GM18520 (cell line): ENCODE data around the gene BRD8.
"Not testable (repeated sequence)": the region's sequence is repeated elsewhere in the genome, so short reads cannot be mapped to it uniquely, and the experiment has no call there.

ENCODE experiments used
- ATAC-seq: cut with Tn5 transposase; IDR thresholded peaks from one replicate; pipeline ENCODE4 v1.9.1; 2021; ENCODE audit not compliant: unreplicated experiment

The BRD8 gene

DNA sequence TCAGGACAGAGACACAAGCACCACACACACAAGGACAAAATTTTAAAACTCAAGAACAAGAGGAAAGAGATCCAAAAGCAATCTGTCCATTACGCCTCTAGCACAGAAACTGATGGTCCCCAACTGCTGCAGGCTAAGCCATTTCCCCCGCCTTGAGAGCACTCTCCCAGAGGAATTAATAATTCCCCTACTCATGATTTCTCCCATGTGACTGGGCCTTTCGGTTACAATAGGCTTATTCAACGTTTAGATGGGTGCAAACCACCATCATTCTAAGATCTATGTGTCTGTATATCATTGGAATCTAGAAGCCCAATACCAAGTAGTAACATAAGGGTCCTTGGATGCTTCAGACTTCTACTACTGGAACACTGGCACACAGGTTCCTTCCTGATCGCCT, 18.8 kb downstream of the BRD8 start:
- ATAC-seq = no peak

DNA sequence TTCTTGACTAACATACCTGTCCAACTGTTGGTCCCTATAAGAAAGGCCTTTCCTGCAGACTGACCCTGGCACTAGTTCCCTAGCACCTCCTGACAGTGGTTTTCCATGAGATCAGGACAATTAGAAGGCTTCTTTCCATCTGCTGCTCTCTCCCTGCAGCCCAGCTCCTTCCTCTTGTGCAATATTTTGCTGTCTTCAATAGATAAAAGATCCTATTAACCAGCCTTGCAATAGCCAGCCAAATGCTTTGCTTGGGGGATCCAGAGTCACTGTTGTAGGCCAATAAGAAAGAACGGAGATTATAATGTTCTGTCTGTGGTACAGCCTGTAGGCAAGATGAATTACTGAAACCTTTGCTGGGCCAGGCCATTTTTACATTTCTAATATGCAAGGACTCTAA, 20.8 kb downstream of the BRD8 start:
- ATAC-seq = no peak

DNA sequence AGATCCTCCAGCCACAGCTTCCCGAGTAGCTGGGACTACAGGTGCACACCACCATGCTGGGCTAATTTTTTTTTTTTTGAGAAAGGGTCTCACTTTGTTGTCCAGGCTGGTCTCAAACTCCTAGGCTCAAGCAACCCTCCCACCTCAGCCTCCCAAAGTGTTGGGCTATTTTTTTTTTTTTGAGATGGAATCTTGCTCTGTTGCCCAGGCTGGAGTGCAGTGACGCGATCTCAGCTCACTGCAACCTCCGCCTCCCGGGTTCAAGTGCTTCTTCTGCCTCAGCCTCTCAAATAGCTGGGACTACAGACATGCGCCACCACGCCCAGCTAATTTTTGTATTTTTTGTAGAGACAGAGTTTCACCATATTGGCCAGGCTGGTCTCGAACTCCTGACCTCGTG, 22.5 kb downstream of the BRD8 start:
- not testable (repeated sequence) for ATAC-seq

DNA sequence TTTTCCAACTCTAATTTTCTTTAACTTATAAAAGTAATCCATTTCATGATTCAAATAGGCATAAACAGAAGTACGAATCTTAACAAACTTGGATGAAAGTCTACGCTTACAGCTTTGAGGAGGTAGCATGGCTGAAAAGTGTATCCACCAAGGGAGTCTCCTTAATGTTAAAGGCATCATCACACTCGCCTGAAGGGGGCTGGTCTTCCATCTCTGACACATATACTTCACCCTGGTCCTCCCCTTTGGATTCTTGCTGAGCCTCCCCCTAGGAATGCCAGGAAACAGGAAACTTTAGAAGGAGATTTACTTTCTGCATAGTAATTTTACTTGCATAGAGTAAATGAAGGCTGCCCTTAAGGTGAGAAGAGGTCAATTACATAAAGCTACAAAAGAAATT, 28.9 kb downstream of the BRD8 start:
- no peak for ATAC-seq

DNA sequence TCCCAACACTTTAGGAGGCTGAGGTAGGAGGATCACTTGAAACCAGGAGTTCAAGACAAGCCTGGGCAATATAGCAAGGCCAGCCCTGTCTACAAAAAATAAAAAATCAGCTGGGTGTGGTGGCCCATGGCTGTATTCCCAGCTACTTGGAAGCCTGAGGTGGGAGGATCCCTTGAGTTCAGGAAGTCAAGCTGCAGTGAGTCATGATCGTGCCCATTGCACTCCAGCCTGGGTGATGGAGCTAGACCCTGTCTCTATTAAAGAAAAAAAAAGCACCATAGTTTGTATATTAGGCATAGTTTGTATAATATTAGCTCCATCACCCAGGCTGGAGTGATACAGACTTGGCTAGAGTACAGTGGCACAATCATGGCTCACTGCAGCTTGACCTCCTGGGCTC, 29.6 kb downstream of the BRD8 start:
- no peak for ATAC-seq

DNA sequence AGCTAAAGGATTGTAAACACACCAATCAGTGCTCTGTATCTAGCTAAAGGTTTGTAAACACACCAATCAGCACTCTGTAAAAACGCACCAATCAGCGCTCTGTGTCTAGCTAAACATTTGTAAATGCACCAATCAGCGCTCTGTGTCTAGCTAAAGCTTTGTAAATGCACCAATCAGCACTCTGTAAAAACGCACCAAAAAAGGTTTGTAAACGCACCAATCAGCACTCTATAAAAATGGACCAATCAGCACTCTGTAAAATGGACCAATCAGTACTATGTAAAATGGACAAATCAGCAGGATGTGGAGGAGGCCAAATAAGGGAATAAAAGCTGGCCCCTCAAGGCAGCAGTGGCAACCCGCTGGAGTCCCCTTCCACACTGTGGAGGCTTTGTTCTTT, 34.9 kb downstream of the BRD8 start:
- ATAC-seq = not testable (repeated sequence)

DNA sequence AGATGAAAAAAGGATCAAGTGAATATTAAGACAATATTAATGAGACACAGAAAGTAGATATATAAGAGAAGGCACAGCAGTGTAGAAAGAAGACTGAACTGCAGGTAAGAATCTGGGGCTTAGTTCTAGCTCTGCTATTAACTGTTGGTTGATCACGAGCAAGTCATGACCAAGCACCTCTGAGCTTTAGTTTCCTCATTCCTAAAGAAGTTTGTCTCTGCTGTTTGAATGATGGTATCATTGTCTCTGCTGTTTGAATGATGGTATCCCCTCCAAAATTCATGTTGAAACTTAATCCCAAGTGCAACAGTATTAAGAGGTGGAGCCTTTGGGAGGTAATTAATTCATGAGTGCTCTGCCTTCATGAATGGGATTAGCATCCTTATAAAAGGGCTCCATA, 36.7 kb downstream of the BRD8 start:
- ATAC-seq = no peak

DNA sequence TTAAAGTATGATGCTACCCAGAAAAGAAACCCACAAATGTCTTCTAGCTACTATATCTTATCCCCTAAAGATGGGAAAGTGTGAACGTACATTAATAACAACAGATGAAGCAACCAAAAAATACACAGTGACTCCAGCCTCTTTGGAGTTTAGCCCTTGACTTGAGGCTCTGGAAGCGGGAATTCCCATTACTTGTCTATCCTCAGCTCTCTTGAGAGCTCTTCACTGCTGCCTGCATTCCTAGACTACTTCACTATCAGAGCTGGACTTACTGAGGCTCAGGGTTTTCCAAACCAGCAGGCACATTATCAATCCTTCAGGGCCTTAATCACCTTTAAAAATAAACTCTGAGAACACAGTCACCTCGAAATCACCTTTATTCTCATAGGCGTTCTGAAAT, 38.2 kb downstream of the BRD8 start:
- ATAC-seq = no peak

DNA sequence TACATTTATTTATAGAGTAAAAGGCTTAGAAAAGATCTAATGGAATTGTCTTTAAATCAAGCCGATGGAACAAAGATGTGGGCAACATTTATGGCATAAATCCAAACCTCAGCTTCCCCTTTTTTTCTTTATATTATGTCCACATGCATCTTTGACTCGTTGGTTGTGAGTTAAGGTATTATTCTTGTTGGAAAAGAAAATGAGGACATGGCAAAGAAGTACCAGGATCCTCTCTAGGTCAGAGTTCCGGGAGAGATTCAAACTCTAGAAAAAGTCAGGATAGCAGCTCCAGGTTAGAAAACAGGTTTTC, 38.7 kb downstream of the BRD8 start:
- ATAC-seq = no peak

DNA sequence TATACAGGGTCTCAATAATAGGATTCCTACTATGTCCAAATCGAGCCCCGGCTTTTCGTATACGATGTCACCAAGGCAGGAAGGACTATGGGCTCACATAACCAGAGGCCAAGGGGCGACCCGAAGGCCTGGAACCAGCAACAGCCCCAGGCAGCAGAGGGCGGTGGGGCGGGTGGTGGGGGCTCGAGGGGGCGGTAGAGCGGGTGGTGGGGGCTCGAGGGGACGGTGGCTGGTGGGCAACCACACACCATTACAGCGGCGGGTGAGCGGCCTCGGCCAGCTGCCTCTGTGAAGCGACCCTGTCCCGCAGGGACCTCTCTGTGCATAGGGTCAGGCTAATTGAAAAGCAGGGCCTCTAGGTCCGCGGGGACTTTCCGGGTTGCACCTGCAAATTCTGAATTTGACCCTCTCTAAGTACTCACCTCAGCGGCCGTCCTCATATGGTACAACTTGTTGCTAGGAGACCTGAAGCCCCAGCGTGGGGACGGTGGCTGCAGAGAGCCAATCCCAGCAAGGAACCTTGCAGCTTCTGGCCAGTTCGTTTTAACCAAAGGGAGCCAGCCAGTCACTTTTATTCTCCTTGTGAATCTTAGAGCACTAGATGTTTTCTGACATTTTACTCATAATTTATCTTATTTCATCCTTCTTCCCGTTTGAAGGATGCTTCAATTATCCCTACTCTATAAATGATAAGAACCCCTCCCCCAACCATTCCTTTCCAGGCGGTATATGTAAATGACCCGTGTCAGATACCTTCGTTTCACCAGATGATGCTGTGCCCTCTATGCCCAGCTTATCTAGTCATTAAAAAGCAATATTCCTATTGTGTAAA, 39.3 kb downstream of the BRD8 start, which contains the start of gene NME5:
NME5 (minus strand) TSS at position 480 of the 832 bp plus-strand sequence. CDS start 648 bp downstream, outside the sequence.
- ATAC-seq = no peak

DNA sequence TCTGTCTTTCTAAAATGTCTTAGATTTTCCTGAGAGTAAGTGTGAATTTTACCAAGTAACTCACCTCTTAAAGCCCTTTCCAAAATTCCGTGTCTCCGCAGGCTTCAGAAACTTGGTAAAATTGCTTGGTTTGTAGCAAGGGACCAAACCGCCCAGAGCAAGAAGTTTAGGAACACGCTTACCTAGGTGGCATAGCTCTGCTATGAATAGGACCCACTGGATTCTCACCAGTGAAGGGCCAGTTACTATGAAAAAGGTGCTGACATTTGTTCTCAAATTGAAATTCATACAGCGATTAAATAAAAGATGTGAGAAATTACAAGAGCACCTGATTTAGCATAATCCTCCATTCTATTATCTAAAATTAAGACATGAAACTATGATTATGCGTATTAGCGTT, 45.9 kb downstream of the BRD8 start:
- no peak for ATAC-seq

DNA sequence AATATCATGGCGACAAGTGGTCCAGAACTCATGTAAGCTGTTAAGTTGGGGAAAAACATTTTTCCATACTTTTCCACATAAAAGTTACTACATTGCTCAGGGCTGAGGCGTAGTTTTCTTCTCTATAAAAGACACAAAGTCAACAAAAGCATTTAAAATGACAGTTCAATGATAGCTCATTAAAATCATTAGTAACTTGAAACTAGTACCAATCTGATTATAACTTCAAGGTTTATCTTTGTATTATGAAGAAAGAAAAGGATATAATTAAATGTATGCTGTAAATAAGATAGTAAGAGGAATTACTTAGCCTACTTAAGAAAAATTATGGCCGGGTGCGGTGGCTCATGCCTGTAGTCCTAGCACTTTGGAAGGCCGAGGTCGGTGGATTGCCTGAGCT, 49.1 kb downstream of the BRD8 start:
- no peak for ATAC-seq

DNA sequence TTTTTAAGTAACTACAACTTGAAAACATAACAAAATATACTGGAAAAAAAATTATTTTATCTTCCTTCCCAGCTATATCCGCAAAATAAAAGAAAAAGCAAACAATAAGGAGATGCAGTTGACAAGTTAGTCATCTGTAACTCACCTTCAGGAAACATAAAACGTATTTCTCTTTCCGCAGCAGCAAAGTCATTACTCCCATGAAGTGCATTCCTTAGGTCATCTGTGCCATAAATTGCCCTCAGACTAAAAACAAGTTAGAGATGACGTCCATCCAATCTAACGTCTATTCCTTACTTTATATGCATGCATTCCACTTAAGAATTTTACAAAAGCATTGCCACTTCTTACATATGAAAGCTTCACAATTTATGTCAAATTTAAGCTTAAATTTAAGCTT, 50.1 kb downstream of the BRD8 start:
- no peak for ATAC-seq

DNA sequence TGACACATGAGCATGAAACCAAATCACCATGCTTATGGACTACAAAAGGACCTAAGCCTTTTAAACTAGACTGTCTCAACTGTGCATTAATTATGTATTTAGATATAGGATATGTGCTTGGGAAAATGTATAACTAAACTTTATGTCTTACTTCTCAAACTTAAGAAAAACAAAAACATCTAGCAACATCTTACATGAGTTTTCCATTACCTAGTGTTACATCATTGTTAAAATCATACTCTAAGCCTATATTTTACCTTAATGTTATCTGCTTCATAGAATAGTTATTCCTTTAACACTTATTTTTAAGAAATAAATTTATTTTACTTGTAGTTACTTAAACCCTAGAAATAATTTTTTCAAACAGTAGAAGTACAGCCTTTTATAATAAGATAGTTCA, 63.2 kb downstream of the BRD8 start:
- ATAC-seq = no peak

DNA sequence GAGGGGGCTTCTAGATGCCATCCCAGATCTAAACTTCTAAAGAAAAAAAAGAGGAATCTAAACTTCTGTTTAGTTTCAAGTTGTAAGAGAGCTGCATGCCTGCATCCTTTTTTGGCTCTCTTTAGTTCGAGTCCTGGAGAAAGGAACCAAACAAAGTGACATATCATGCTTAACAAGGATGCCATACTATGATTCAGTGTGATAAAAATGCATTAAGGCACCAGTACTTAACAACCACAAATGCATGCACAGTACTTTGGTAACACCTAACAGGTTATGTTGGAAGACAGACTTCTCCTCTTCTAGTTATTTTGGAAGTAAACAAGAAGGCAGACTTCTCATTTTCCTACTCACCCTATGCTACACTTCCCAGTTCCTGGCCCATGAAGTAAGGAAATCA, 66.5 kb downstream of the BRD8 start:
- ATAC-seq = no peak

DNA sequence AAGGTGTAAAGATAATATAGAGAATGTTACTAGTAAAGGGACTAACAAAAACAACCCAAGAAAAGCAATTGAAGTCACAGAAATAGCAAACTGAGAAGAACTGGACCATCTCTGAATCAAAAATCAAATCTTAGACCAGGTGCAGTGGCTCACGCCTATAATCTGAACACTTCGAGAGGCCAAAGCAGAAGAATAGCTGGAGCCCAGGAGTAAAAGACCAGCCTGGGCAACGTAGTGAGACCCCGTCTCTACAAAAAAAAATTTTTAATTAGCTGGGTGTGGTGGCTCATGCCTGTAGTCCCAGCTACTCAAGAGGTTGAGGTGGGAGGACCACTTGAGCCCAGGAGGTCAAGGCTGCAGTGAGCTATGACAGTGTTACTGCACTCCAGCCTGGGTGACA, 67.2 kb downstream of the BRD8 start:
- no peak for ATAC-seq

DNA sequence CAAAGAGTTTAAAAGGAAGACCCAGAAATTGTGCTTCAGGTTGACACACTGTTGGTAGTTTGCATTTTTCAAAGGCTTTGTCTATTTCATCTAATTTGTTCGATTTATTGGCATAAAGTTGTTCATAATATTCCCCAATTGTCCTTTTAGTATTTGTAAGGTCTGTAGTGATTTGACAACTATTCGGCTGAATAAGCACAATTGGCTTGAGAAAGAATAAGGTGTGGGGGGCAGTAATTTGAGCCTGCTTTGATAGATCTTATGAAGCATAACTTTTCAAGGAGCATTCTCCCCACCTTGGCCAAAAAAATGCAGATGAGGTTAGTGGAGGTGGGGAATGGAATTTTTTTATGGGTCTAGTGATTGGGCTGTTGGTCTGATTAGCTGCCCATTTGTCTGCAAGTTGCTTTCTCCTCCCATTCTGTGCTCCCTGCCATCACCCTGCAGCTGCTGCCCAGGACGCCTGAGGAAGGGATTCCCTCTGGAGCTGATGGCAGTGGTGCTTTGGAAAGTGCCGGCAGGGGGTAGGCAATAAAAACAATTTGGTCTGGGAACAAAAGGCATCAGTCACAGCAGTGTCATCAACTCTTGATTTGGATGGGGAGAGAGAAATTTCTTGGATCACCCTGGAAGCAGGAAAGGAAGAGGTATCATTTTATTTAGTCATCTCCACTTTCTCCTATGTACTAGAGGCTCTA, 68.0 kb downstream of the BRD8 start:
- no peak for ATAC-seq

DNA sequence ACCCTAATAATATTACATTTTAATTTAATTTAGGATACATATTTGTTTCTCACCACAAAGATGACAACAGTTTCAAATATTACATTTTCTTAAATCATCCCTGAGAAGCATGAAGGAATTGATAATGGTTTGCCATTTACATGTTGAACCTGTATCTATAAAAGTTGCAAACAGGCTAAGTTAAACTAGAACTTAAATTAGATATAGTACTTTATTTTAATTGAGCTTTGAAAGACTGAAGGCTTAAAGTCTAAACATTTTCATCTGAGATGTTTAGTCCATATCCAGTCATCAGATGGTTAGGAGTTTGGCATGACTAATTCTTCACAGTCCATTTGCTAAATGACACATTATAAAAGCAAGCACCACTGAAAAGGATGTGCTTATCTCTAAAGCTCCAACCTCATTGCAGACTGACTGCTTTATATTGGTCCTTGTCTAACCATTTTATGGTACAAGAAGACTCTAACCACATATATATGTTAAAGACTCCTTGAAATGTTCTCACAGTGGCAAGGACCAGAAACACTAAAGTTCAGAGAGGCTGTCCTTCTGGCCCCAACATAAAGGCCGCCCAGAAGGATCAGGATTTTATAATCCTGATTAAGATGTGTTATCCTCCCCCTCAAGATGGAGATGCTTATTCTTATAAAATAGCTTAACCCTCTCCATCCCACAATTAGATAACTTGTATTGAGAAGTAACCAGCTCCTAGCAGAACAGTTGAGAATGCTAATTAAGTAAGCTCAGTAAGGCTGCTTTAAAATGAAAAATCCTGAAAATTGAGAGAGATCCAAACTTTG, 68.8 kb downstream of the BRD8 start:
- no peak for ATAC-seq

DNA sequence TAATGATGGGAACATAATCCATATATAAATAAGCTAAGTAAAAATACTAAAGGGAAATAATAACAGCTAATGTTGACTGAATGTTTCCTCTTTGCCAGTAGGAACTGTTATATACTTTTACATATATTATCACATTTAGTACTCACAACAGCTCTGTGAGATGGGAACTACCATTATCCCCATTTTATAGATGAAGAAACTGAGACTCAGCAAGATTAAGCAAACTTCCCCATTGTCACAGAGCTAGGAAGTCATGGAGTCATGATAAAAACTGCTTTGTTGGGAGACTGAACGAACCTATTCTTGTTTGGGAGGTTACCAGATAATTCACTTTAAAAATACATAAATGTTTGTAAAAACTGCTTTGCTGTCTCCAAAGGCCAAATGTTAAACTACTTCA, 71.2 kb downstream of the BRD8 start:
- ATAC-seq = no peak

DNA sequence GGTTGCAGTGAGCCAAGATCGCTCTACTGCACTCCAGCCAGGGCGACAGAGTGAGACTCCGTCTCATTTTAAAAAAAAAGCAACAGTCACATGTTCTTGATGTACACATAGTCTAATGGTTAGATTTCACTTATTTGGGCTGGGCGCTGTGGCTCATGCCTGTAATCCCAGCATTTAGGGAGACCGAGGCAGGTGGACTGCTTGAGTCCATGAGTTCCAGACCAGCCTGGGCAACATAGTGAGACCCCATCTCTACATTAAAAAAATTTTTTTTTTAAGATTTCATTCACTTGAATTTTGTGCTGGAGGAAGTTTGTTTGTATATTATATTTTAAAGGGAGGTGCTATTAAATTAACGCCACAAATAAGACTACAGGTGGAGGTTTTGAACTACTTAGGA, 72.7 kb downstream of the BRD8 start:
- ATAC-seq = no peak

DNA sequence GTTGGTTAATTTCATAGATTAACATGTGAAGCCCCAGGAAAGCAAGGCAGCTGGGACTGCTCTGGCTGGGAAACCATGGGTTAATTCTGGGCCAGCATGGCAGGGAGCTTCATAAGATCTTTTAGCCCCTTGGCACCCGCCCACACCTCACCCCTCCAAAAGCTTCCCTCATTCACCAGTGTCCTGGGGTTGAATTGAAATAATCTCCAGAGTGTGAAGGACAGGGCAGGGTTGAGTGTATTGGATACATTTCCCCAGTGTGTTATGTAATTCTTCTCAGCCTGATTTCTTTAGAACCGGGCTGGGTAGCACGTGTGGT, 75.2 kb downstream of the BRD8 start:
- no peak for ATAC-seq
